Neural cell (in vitro differentiated cells): ENCODE measurements around the gene WDR7.

Experiments used
- CTCF ChIP-seq: fragments of 450-650 bp; IDR thresholded peaks from 2 replicates; pipeline ENCODE4 v1.5.1; 2014; ENCODE audit warnings: antibody characterized with exemption, mild to moderate bottlenecking, moderate library complexity; ENCODE audit not compliant: poor library complexity, severe bottlenecking
- EP300 ChIP-seq: fragments of 450-650 bp; conservative IDR thresholded peaks from 2 replicates; pipeline ENCODE4 v1.6.1; 2014; ENCODE audit warnings: antibody characterized with exemption, mild to moderate bottlenecking, moderate library complexity; ENCODE audit not compliant: poor library complexity, severe bottlenecking
- EZH2 ChIP-seq: fragments of 200-600, 300-800 bp; shearing (Covaris generic), sonication (generic); IDR thresholded peaks from 2 replicates; pipeline ENCODE4 v1.6.1; 2014; ENCODE audit warnings: antibody characterized with exemption, low read length, borderline replicate concordance, mild to moderate bottlenecking; ENCODE audit not compliant: insufficient read depth, poor library complexity, severe bottlenecking
- MXI1 ChIP-seq: fragments of 450-650 bp; conservative IDR thresholded peaks from 2 replicates; pipeline ENCODE4 v1.6.1; 2014; ENCODE audit warnings: antibody characterized with exemption, mild to moderate bottlenecking; ENCODE audit not compliant: poor library complexity, severe bottlenecking
- POLR2AphosphoS5 ChIP-seq: IDR thresholded peaks from 2 replicates; pipeline ENCODE4 v1.6.1; 2012
- RAD21 ChIP-seq: fragments of 450-650 bp; conservative IDR thresholded peaks from 2 replicates; pipeline ENCODE4 v1.6.1; 2014; ENCODE audit warnings: antibody characterized with exemption, mild to moderate bottlenecking, moderate library complexity
- REST ChIP-seq: IDR thresholded peaks from 2 replicates; pipeline ENCODE4 v1.6.1; 2012; ENCODE audit warnings: borderline replicate concordance
- SMC3 ChIP-seq: fragments of 450-650 bp; conservative IDR thresholded peaks from 2 replicates; pipeline ENCODE4 v1.6.1; 2014; ENCODE audit warnings: antibody characterized with exemption, mild to moderate bottlenecking, moderate library complexity; ENCODE audit not compliant: poor library complexity
- TAF1 ChIP-seq: IDR thresholded peaks from 2 replicates; pipeline ENCODE4 v1.6.1; 2012; ENCODE audit warnings: low read depth

DNA sequence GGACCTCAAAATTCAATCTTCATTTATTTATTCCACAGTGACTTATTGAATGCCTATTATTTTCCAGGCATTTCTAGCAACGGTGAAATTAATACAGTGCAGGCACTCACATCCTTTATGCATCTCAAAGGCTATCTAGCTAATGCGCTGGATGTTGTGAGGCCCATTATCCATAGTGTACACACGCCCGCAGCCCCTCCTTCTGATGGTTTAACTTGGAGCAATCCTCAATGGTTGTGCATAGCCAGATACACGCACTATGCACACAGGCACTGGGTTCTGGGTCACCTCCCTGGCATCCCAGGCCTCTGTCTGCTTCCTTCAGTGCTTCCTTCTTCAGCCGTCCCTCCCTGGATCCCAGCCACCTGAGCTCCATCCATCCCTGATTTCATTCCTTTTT lies 387.2 kb downstream of the WDR7 start:
- TF ChIP-seq CTCF (no peak), TAF1 (no peak), EZH2 (no peak), REST (no peak), POLR2AphosphoS5 (no peak), EP300 (no peak), RAD21 (no peak), MXI1 (no peak), SMC3 (no peak)
